WTC11 (cell line): ENCODE results near the gene OAT. TPM values are rescaled to one million over a fixed set of nuclear protein-coding genes. Genes with fewer than 3 reads are reported as not detected.
A peak's percentile ranks its signal among the peaks of the same experiment; 100 is the strongest.

ENCODE experiments used
- ATAC-seq: fragments of 200-7000 bp; cut with Tn5 transposase; 2 replicates; pipeline ENCODE4 v1.10.0; 2021; ENCODE audit warnings: mild to moderate bottlenecking, moderate library complexity
- CTCF ChIA-PET: fragments of 300-600 bp; sonication (Branson Sonifier 250); formaldehyde crosslinking; loops from one replicate; lab custom pipeline; 2021; ENCODE audit warnings: antibody characterized with exemption; lab: Charles Lee
- POLR2A ChIA-PET: fragments of 350-600 bp; sonication (Branson Sonifier 250); formaldehyde crosslinking; loops from one replicate; lab custom pipeline; 2021; ENCODE audit warnings: antibody characterized with exemption; lab: Charles Lee
- DNase-seq: peaks from one replicate; pipeline ENCODE4 v3.0.0; 2021; ENCODE audit warnings: low spot score
- H3K27ac Mint-ChIP-seq: 2 replicates; pipeline ENCODE4 v1.8.0; 2021; ENCODE audit warnings: mixed read lengths
- H3K27me3 Mint-ChIP-seq: 2 replicates; pipeline ENCODE4 v1.8.0; 2021; ENCODE audit warnings: low read depth, mild to moderate bottlenecking, moderate library complexity, mixed read lengths
- H3K36me3 Mint-ChIP-seq: 2 replicates; pipeline ENCODE4 v1.8.0; 2021; ENCODE audit warnings: mixed read lengths
- H3K4me1 Mint-ChIP-seq: 2 replicates; pipeline ENCODE4 v1.8.0; 2022; ENCODE audit warnings: mixed read lengths
- H3K4me3 Mint-ChIP-seq: 2 replicates; pipeline ENCODE4 v1.8.0; 2021; ENCODE audit warnings: mild to moderate bottlenecking, moderate library complexity, mixed read lengths
- H3K9me3 Mint-ChIP-seq: 2 replicates; pipeline ENCODE4 v1.8.0; 2021; ENCODE audit warnings: mixed read lengths
- ATF3 ChIP-seq: sonication (generic); formaldehyde crosslinking; conservative IDR thresholded peaks from 2 replicates; pipeline ENCODE4 v1.8.1; 2022; ENCODE audit warnings: mild to moderate bottlenecking, missing genetic modification reagents
- CDX4 ChIP-seq: fragments of 250-450 bp; sonication (Bioruptor Pico); IDR thresholded peaks from 2 replicates; pipeline ENCODE4 v1.9.0; 2021; ENCODE audit warnings: moderate library complexity, mild to moderate bottlenecking, inconsistent platforms, borderline replicate concordance
- E2F1 ChIP-seq: sonication (generic); formaldehyde crosslinking; IDR thresholded peaks from 2 replicates; pipeline ENCODE4 v1.8.0; 2022; ENCODE audit warnings: mild to moderate bottlenecking, missing genetic modification reagents
- ERG ChIP-seq: fragments of 250-450 bp; sonication (Bioruptor Pico); IDR thresholded peaks from 2 replicates; pipeline ENCODE4 v1.8.0; 2021; ENCODE audit warnings: mild to moderate bottlenecking
- FOXK1 ChIP-seq: sonication (generic); formaldehyde crosslinking; IDR thresholded peaks from 2 replicates; pipeline ENCODE4 v1.8.0; 2022; ENCODE audit warnings: mild to moderate bottlenecking, moderate library complexity, missing genetic modification reagents
- GTF2I ChIP-seq: fragments of 250-450 bp; sonication (Bioruptor Pico); conservative IDR thresholded peaks from 2 replicates; pipeline ENCODE4 v1.4.0; 2021; ENCODE audit warnings: mild to moderate bottlenecking
- HMGA2 ChIP-seq: fragments of 250-450 bp; sonication (Bioruptor Pico); IDR thresholded peaks from 2 replicates; pipeline ENCODE4 v1.4.0; 2021; ENCODE audit warnings: mild to moderate bottlenecking, moderate library complexity
- MYBL2 ChIP-seq: sonication (generic); formaldehyde crosslinking; IDR thresholded peaks from 2 replicates; pipeline ENCODE4 v1.8.1; 2023; ENCODE audit warnings: mild to moderate bottlenecking, moderate library complexity, missing genetic modification reagents
- NR2C2 ChIP-seq: sonication (generic); formaldehyde crosslinking; IDR thresholded peaks from 2 replicates; pipeline ENCODE4 v1.8.0; 2022; ENCODE audit warnings: mild to moderate bottlenecking, missing genetic modification reagents
- PREB ChIP-seq: sonication (generic); formaldehyde crosslinking; IDR thresholded peaks from 2 replicates; pipeline ENCODE4 v1.8.1; 2022; ENCODE audit warnings: mild to moderate bottlenecking, missing genetic modification reagents, moderate library complexity, borderline replicate concordance
- SOX15 ChIP-seq: fragments of 250-450 bp; sonication (Bioruptor Pico); IDR thresholded peaks from 2 replicates; pipeline ENCODE4 v1.9.0; 2021; ENCODE audit warnings: mild to moderate bottlenecking
- TCF7 ChIP-seq: sonication (generic); formaldehyde crosslinking; IDR thresholded peaks from 2 replicates; pipeline ENCODE4 v1.8.0; 2022; ENCODE audit warnings: mild to moderate bottlenecking, low read depth, missing genetic modification reagents, moderate library complexity
- ZBTB21 ChIP-seq: sonication (generic); formaldehyde crosslinking; IDR thresholded peaks from 2 replicates; pipeline ENCODE4 v1.8.1; 2023; ENCODE audit warnings: mild to moderate bottlenecking, missing genetic modification reagents, borderline replicate concordance
- ZBTB43 ChIP-seq: sonication (generic); formaldehyde crosslinking; IDR thresholded peaks from 2 replicates; pipeline ENCODE4 v1.8.1; 2023; ENCODE audit warnings: mild to moderate bottlenecking, missing genetic modification reagents
- ZNF121 ChIP-seq: sonication (generic); formaldehyde crosslinking; IDR thresholded peaks from 2 replicates; pipeline ENCODE4 v1.8.0; 2023; ENCODE audit warnings: missing genetic modification reagents
- ZNF232 ChIP-seq: sonication (generic); formaldehyde crosslinking; IDR thresholded peaks from 2 replicates; pipeline ENCODE4 v1.8.0; 2022; ENCODE audit warnings: mild to moderate bottlenecking, missing genetic modification reagents
- total RNA-seq: library from RNA; stranded (reverse); gene quantifications from 3 replicates; pipeline ENCODE4 v1.2.3, GENCODE V29; 2021

Gene OAT
- total RNA-seq, 1 experiment from 2014 or later = 117 TPM

- DNase-seq (no peak), ATAC-seq (no peak)
- H3K9me3 Mint-ChIP-seq = no peaks in the 10 kb centered on the region
- peaks cover 12% of the 10 kb centered on the region for H3K4me1 Mint-ChIP-seq
- H3K4me3 Mint-ChIP-seq = no peak overlapping the region
- ChIA-PET POLR2A (no interaction called here), CTCF (interaction anchor here (0.7 to 4.9 kb wide), 46 partner anchors 9 to 424 kb away, joined by 3 to 128 read pairs (median 6); partner anchors contain the start of gene OAT)
- H3K36me3 Mint-ChIP-seq = no peaks in the 10 kb centered on the region
- H3K27me3 Mint-ChIP-seq = peaks cover 10% of the 10 kb centered on the region
- TF ChIP-seq ATF3 = no peak
- no peak for TF ChIP-seq E2F1
- no peak for TF ChIP-seq PREB
- H3K27ac Mint-ChIP-seq = no peak overlapping the region
Observed at GRCh38 chr10:124388476-124388822, 30.3 kb downstream of the OAT start.

GRCh38 chr10:124387078-124387874 lies 31.4 kb downstream of the OAT start:
- Mint-ChIP-seq H3K4me1 (peaks cover 8% of the 10 kb centered on the region; the same call in 1 of the 2 replicates), H3K4me3 (peak overlapping the region; percentile 29; the same call in 1 of the 2 replicates), H3K9me3 (no peaks in the 10 kb centered on the region), H3K27ac (no peak overlapping the region), H3K27me3 (peaks cover 10% of the 10 kb centered on the region), H3K36me3 (no peaks in the 10 kb centered on the region)
- no peak for DNase-seq
- no peak for ATAC-seq
- no peak for TF ChIP-seq NR2C2
- TF ChIP-seq GTF2I (CRISPR knock-in tag) = no peak
- TF ChIP-seq ZNF121 (CRISPR knock-in tag) = no peak
- no peak for TF ChIP-seq ZBTB43 (CRISPR knock-in tag)
- TF ChIP-seq CDX4 = no peak
- no peak for TF ChIP-seq HMGA2 (CRISPR knock-in tag)
- TF ChIP-seq ATF3 = no peak
- TF ChIP-seq MYBL2 (CRISPR knock-in tag) = no peak
- TF ChIP-seq FOXK1 (CRISPR knock-in tag) = no peak
- TF ChIP-seq ZBTB21 = no peak
- TF ChIP-seq ZNF232 = no peak
- TF ChIP-seq TCF7 (CRISPR knock-in tag) = no peak
- no peak for TF ChIP-seq ERG
- no peak for TF ChIP-seq SOX15
- TF ChIP-seq PREB = no peak
- POLR2A ChIA-PET = no interaction called here
- CTCF ChIA-PET = interaction anchor here (0.6 to 4.9 kb wide), 11 partner anchors 16 to 392 kb away, joined by 3 to 128 read pairs (median 6); partner anchors contain the start of genes LHPP and OAT
